Measurements from ENCODE around the gene SOST.

Gene SOST

DNA sequence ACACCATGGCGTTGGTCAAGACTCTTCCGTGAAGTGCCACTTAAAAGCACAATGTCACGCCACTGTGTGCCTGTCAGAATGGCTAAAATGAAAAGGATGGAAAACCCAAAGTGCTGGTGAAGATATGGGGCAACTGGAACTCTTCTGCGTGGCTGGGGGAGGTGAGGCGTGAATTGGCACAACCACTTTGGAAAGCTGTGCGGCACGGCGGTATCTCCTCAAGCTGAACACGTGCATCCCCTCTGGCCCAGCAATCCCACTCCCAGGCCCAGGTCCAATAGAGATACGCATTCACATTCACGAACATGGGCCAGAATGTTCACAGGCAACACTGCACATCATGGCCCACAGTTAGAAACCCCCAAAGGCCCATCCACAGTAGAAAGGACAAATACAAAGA, 11.3 kb upstream of the SOST start:
- TF ChIP-seq JUND (IDR thresholded peaks at IDR 0.05; ENCODE audit: low read depth) = no peak
- DNase-seq (ENCODE audit: low read depth in 1 of 2, low spot score in 1 of 2) = no peak
- in situ Hi-C loops (cut with HindIII; ENCODE audit: low pct_unique_long_range_greater_than_20kb, low sequenced_read_pairs) = no loop called here

DNA sequence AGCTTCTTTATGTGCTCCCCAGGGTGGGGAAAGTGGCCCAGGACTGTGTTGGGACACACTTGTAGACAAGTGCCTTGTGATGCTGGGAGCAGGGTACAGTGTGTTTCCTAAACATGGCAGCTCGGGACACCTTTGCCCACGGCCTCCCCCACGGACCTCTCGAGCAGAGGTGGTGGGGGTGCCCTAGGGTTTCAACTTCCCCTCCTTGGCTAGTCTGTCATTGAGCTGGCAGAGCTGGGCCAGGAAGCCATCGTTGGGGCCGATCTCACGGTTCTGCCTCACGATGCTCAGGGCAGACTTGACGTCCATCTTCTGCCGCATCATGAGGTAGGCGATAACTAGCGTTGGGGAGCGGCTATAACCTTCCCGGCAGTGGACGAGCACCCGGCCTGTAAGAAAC, 10.8 kb upstream of the SOST start:
- no peak for TF ChIP-seq JUND (IDR thresholded peaks at IDR 0.05; ENCODE audit: low read depth)
- in situ Hi-C loops (cut with HindIII; ENCODE audit: low pct_unique_long_range_greater_than_20kb, low sequenced_read_pairs) = no loop called here
- DNase-seq (ENCODE audit: low read depth in 1 of 2, low spot score in 1 of 2) = no peak

DNA sequence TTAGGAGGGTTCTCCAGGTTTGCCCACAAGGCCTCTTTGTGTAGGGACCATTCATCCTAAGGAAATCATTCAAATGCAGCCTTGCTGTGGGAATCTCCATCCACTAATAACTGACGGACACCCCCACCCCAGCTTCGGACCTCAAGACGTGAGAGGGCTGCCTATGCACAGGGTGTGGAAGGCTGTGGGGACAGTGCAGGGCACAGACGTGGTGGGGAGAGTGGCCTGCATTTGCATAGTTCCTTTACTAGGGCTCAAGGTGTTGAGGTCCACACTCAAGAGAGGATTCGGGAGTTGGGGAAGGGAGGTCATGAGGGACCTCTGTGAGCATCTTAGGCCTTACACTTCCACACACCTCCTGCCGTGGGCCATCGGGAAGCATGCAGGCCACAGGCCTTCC, 10.4 kb upstream of the SOST start:
- in situ Hi-C loops (cut with HindIII; ENCODE audit: low pct_unique_long_range_greater_than_20kb, low sequenced_read_pairs) = no loop called here
- DNase-seq (ENCODE audit: low read depth in 1 of 2, low spot score in 1 of 2) = no peak
- TF ChIP-seq JUND (IDR thresholded peaks at IDR 0.05; ENCODE audit: low read depth) = no peak

DNA sequence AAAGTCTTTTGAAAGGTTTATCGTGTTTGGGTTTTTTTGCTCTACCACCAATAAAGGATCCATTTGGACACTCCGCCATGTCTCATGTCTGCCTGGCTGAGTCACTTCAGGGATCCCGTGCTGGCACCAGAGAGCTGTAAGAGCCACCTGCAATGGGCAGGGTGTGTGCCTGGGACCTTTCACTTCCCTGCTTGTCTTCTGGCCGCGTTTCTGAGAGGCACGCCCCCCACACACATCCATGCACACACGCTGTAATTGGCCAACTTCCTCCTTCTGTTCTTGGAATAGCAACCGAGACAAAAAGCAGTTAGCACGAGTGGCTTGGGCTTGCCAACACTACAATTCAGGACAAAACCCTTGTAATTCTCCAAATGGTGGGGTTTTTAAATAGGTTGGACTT, 9.8 kb upstream of the SOST start:
- TF ChIP-seq JUND (IDR thresholded peaks at IDR 0.05; ENCODE audit: low read depth) = no peak
- DNase-seq (ENCODE audit: low read depth in 1 of 2, low spot score in 1 of 2) = no peak
- in situ Hi-C loops (cut with HindIII; ENCODE audit: low pct_unique_long_range_greater_than_20kb, low sequenced_read_pairs) = no loop called here

DNA sequence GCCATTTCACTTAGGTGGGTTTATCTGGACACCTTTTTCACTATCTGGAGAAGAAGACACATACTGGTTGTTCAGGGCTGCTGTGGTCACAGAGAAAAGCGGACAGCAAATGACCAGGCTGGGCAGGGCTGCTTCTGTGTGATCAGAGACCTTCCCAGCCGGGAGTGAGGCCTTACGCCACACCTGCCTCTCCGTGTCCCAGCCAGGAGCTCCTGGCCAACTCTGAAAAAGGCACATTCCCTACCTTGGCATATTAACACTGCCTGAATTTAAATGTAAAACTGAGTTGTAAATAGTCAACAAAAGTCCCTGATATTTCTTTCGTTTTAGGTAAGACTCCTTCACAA, 9.1 kb upstream of the SOST start:
- in situ Hi-C loops (cut with HindIII; ENCODE audit: low pct_unique_long_range_greater_than_20kb, low sequenced_read_pairs) = no loop called here
- TF ChIP-seq JUND (IDR thresholded peaks at IDR 0.05; ENCODE audit: low read depth) = no peak
- DNase-seq (ENCODE audit: low read depth in 1 of 2, low spot score in 1 of 2) = no peak

DNA sequence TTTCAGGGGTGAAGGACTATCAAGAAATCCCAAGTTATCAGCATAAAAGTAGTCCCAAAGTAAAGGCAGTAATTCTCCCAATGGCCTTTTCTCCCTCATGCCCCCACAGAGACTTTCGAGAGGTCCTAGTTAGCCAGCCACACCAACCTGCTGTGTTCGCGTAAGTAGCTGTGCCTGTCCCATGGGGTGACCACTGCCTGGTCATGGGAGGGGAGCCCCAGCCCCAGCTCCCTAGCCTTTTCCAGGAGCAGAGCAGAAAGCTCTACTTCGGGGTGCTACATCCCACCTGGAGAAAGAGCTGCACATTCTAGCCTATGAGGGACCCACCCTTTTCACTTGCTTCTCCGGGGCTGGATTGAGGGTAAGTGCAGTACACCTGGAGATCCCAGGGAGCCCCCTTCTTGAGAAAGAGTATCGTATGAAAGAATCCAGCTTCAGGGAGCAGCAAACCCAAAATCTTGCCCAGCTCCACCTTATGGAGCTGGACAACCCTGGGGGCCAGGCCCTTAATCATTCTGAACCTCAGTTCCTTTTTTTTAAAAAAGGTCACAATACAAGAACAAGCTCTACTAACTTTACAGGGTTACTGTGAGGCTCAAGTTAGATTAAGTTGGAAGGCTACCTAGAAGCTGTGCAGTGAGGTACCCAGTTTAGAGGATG, 8.6 kb upstream of the SOST start:
- DNase-seq (ENCODE audit: low read depth in 1 of 2, low spot score in 1 of 2) = no peak
- TF ChIP-seq JUND (IDR thresholded peaks at IDR 0.05; ENCODE audit: low read depth) = no peak
- in situ Hi-C loops (cut with HindIII; ENCODE audit: low pct_unique_long_range_greater_than_20kb, low sequenced_read_pairs) = no loop called here

DNA sequence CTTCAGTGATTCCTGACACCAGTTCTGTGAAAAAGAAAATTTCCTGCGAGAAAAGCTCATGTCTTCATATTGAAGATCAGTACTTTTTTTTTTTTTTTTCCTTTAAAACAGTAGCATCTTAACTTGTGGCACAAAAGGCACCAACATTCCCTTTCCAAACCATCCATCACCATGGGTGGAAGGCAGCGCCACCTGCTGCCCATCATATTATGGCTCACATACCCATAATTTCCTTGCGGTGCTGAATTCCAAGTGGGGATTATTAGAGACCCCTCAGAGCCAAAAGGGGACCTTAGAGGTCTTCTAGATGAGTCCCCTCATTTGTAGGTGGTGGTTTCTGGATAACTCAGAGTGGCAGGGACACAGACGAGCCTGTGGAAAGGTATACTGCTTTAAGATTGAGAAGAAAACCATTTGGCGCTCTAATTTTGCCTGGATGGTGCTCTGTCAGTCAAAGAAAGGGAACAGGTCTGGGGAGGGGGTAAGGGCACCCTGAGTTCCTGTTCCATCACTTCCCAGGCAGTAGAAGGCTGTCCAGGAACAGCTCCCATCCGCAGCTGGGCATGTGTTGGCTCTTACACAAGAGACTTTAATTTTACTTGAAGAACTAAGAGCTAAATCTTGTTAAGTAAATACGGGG, 7.9 kb upstream of the SOST start:
- in situ Hi-C loops (cut with HindIII; ENCODE audit: low pct_unique_long_range_greater_than_20kb, low sequenced_read_pairs) = no loop called here
- no peak for TF ChIP-seq JUND (IDR thresholded peaks at IDR 0.05; ENCODE audit: low read depth)
- DNase-seq (ENCODE audit: low read depth in 1 of 2, low spot score in 1 of 2) = peak in 1 of 2 experiments; percentile 63

DNA sequence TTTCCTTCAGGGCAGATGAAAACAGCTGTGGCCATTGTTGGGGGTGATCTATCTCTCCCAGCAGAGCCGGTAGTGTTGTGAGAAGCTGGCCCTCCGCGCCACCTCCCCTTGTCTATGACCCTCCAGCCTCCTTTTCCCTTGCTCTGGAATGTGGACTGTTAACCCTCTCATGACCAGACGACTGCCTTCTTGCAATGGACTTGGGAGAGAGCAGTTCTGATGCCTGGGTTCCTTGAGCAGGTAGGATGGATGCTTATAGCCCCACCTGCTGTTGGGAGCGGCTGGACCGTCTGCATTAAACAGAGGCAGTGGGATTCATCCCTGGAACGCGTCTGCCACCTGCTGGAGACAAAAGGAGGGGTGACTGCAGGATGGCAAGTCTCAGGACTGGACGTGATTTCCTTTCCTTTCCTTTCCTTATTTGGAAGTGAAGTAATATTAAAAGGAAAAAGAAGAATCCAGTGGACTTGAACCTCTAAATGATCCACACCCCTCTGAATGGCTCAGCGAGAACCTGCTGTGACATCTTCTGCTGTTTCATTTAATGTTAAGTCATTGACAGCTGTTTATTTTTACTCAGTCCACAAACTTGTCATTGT, 1.8 kb upstream of the SOST start:
- in situ Hi-C loops (cut with HindIII; ENCODE audit: low pct_unique_long_range_greater_than_20kb, low sequenced_read_pairs) = no loop called here
- DNase-seq (ENCODE audit: low read depth in 1 of 2, low spot score in 1 of 2) = peak; percentile 96 to 97
- no peak for TF ChIP-seq JUND (IDR thresholded peaks at IDR 0.05; ENCODE audit: low read depth)

DNA sequence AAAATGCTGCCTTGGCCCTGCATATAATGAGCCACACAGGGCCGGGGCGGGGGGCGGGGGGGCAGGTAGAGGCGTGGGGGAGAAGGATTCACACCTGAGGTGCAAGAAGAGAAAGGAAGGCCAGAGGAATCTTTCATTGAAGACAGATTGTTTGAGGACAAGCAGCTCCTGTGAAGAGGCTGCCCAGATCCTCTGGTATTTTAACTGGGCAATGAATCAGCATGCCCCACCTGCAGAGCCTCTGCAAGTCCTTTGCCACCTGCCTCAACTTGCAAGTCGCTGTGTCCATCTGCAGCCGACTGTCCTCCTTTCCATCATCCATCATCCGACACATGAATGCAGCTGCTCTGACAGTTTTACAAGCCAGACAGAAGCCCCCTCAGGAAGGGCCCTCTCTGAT, 1.2 kb upstream of the SOST start:
- no peak for DNase-seq (ENCODE audit: low read depth in 1 of 2, low spot score in 1 of 2)
- in situ Hi-C loops (cut with HindIII; ENCODE audit: low pct_unique_long_range_greater_than_20kb, low sequenced_read_pairs) = no loop called here
- no peak for TF ChIP-seq JUND (IDR thresholded peaks at IDR 0.05; ENCODE audit: low read depth)

DNA sequence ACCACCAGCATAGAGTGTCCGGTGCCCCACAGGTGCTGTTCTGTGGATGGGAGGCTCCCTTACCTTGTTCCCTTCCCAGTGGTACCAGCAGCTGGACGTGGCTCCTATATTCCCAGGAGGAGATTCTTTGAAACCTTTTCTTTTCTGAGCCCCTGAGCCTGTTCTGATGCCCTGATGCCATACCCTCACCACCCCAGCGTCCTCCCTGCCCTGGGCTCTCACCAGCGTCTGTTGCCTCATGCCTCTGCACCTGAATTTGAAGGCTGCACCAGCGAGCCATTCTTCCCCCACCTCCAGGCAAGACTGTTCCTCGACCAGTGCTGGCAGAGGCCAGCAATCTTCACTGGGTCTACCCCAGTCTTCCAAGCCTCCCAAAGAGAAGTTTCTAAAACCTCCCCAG, 505 bp downstream of the SOST start:
- no peak for DNase-seq (ENCODE audit: low read depth in 1 of 2, low spot score in 1 of 2)
- TF ChIP-seq JUND (IDR thresholded peaks at IDR 0.05; ENCODE audit: low read depth) = no peak
- in situ Hi-C loops (cut with HindIII; ENCODE audit: low pct_unique_long_range_greater_than_20kb, low sequenced_read_pairs) = no loop called here

DNA sequence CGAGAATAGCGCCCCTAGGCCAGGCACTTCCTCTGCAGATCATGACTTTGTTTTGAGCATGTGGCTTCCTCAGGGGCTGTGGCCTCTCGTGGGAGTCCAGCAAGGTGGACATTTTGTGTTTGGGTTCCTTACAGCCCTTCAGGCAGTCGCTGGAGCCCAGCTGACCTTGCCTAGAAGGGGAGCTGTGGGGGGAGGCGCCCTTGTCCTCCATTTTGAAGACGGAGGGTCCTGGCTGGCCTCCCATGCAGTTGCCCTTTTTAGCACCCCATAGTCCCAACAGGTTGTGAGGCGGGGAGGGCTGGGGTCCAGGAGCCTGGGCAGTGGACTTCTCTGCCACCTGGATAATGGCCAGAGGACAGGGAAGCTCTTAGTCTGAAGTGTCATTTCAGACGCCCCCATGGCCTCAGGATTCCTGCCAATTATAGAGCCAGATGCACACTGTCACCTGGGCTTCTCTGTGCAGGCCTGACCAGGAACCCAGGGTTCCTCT, 1.4 kb downstream of the SOST start:
- DNase-seq (ENCODE audit: low read depth in 1 of 2, low spot score in 1 of 2) = no peak
- TF ChIP-seq JUND (IDR thresholded peaks at IDR 0.05; ENCODE audit: low read depth) = no peak
- in situ Hi-C loops (cut with HindIII; ENCODE audit: low pct_unique_long_range_greater_than_20kb, low sequenced_read_pairs) = no loop called here

DNA sequence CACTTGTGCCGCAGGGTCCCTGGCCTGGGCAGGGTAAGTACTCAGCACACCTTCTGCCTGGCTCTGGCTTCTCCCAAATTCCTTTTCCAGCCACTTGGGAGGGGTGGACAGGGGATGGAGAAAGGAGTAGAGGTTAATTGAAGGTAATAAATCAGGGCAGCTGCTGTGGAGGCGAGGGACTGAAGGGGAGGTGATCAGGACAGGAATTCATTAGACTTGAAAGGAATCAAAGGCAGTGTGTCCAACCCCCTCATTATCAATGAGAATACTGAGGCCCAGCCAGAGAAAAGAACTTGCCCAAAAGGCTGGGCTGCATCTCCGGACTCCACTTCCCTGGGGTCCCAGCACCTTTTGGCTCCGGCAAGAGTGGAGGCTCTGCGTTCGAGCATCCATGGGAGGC, 2.4 kb downstream of the SOST start:
- in situ Hi-C loops (cut with HindIII; ENCODE audit: low pct_unique_long_range_greater_than_20kb, low sequenced_read_pairs) = no loop called here
- TF ChIP-seq JUND (IDR thresholded peaks at IDR 0.05; ENCODE audit: low read depth) = no peak
- no peak for DNase-seq (ENCODE audit: low read depth in 1 of 2, low spot score in 1 of 2)

DNA sequence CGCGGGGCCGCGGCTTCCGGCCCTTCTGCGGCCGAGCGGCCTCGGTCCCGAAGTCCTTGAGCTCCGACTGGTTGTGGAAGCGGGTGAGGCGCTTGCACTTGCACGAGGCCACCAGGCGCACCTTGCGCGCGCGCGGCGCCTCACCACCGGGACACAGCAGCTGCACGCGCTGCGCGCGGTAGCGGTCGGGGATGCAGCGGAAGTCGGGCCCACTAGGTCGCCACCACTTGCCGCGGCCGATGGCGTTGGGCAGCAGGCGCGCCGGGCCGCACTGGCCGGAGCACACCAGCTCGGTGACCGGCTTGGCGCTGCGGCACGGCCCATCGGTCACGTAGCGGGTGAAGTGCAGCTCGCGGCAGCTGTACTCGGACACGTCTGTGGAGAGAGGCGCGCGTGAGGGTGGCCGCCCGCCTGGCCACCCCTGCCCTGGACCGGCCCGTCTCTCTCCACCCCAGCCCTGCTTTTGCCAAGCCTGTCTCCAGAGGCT, 3.2 kb downstream of the SOST start:
- no peak for DNase-seq (ENCODE audit: low read depth in 1 of 2, low spot score in 1 of 2)
- in situ Hi-C loops (cut with HindIII; ENCODE audit: low pct_unique_long_range_greater_than_20kb, low sequenced_read_pairs) = no loop called here
- no peak for TF ChIP-seq JUND (IDR thresholded peaks at IDR 0.05; ENCODE audit: low read depth)

All from T47D (cell line).